ENCODE measurements around the gene LRRD1. TPM values are rescaled to one million over a fixed set of nuclear protein-coding genes. Genes with fewer than 3 reads are reported as not detected.
"Not testable (repeated sequence)": the region's sequence is repeated elsewhere in the genome, so short reads cannot be mapped to it uniquely, and the experiment has no call there.

The LRRD1 gene
- total RNA-seq, 1 donor from 2014 or later = 0.15 TPM

DNA sequence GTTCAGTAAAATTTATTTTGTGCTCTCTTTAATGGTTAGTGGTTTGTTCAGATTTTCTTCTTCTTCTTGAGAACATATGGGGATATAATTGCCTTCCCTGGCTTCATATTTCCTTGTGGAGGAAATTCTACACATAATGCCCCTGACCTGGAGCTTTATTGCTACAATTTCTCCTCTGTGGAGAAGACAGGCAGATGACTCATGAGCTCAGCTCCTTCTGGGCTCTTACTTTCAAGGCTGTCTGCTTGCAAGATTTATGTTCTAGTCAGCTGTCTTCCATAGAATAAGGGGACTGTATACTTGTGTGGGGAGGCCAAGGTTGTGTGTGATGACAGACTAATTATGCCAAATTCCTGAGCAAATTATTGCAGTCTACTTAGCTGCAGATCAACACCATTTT is 1.6 kb downstream of the LRRD1 start:
- DNase-seq = no peak
- H3K27ac Mint-ChIP-seq (ENCODE audit: unreplicated experiment) = no peak overlapping the region
- no peaks in the 10 kb centered on the region for H3K36me3 Mint-ChIP-seq (ENCODE audit: unreplicated experiment)
- H3K27me3 Mint-ChIP-seq (ENCODE audit: unreplicated experiment) = no peaks in the 10 kb centered on the region
- no peaks in the 10 kb centered on the region for H3K4me1 Mint-ChIP-seq (ENCODE audit: low read depth, unreplicated experiment)
- no peak for TF ChIP-seq CTCF (IDR thresholded peaks at IDR 0.05; ENCODE audit: partially characterized antibody, unreplicated experiment)
- H3K4me3 Mint-ChIP-seq (ENCODE audit: unreplicated experiment) = no peak overlapping the region
- H3K9me3 Mint-ChIP-seq (ENCODE audit: unreplicated experiment) = peaks cover 2% of the 10 kb centered on the region

- H3K4me3 Mint-ChIP-seq (ENCODE audit: unreplicated experiment) = not testable (repeated sequence)
These were observed 9.4 kb downstream of the LRRD1 start for GRCh38 chr7:92169529-92169928.

DNA sequence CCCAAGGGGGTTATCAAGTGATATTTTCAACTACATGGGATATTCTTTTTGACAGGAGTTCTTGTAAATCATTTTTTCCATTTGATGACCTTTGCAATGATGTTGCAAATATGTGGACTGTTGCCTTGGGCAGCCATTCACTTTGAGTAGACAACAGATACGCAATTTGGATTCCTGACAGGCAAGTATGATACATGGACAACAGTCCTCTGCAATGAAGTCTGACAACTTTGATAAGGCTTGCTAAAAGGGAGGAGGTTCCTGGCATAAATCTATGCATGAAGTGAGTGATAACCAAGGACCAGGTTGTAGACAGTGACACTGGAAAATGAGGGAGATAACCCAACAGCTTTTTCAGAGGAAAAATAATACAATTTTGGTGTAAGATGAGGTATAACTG is 17.7 kb downstream of the LRRD1 start:
- H3K27ac Mint-ChIP-seq (ENCODE audit: unreplicated experiment) = no peak overlapping the region
- H3K4me1 Mint-ChIP-seq (ENCODE audit: low read depth, unreplicated experiment) = peaks cover 2% of the 10 kb centered on the region
- H3K27me3 Mint-ChIP-seq (ENCODE audit: unreplicated experiment) = no peaks in the 10 kb centered on the region
- no peak for TF ChIP-seq CTCF (IDR thresholded peaks at IDR 0.05; ENCODE audit: partially characterized antibody, unreplicated experiment)
- H3K36me3 Mint-ChIP-seq (ENCODE audit: unreplicated experiment) = no peaks in the 10 kb centered on the region
- no peaks in the 10 kb centered on the region for H3K9me3 Mint-ChIP-seq (ENCODE audit: unreplicated experiment)
- no peak for DNase-seq
- H3K4me3 Mint-ChIP-seq (ENCODE audit: unreplicated experiment) = no peak overlapping the region

More at GRCh38 chr7:92169529-92169928, 9.4 kb downstream of the LRRD1 start:
- not testable (repeated sequence) for H3K27me3 Mint-ChIP-seq (ENCODE audit: unreplicated experiment); H3K27ac Mint-ChIP-seq (ENCODE audit: unreplicated experiment); DNase-seq; H3K4me1 Mint-ChIP-seq (ENCODE audit: low read depth, unreplicated experiment); H3K9me3 Mint-ChIP-seq (ENCODE audit: unreplicated experiment)
- peaks cover 11% of the 10 kb centered on the region for H3K36me3 Mint-ChIP-seq (ENCODE audit: unreplicated experiment)

DNA sequence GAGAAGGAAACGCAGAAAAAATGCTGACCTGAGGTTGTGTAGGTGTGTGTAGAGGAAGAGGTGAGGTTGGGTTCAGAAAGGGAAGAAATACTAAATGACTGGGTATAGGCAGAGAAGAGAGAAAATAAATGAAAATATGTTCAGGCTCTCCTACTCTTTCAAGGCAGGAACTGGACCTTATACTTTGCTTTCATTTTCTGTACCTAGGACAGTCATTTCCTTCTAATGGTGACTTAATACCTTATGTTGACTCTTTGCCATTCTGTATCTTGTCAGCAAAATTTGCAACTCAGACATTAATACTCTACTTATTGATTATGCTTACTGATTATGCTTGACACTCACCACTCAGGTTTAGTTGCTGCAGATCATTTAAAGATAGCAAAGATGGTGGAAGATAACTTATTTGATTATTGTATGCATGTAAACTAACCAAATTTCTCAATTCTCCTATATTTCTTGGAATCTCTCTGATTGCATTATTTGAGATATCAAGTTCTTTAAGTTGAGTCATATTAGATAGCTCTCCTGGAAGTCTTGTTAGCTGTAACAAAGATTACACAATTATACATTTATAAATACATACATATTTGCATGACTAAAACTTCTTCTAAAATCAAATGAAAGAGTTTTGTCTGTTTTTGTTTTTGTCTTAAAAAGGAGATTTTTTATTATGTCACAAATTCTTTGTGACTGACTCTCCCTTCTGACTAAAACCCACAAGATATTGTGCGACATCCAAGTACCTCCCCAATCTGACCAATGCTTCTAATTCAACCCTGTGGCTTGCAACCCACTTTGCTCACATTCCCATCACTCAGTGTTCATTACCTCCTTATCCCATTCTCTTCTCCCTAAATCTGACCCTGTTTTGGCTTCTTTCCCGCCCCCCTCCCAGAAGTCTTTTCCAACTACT is 20.0 kb downstream of the LRRD1 start:
- Mint-ChIP-seq H3K27ac (ENCODE audit: unreplicated experiment) (no peak overlapping the region), H3K4me3 (ENCODE audit: unreplicated experiment) (no peak overlapping the region), H3K4me1 (ENCODE audit: low read depth, unreplicated experiment) (peaks cover 2% of the 10 kb centered on the region), H3K27me3 (ENCODE audit: unreplicated experiment) (no peaks in the 10 kb centered on the region), H3K36me3 (ENCODE audit: unreplicated experiment) (no peaks in the 10 kb centered on the region), H3K9me3 (ENCODE audit: unreplicated experiment) (no peaks in the 10 kb centered on the region)
- no peak for TF ChIP-seq CTCF (IDR thresholded peaks at IDR 0.05; ENCODE audit: partially characterized antibody, unreplicated experiment)
- DNase-seq = no peak

GRCh38 chr7:92156990-92157389 is 22.0 kb downstream of the LRRD1 start:
- Mint-ChIP-seq H3K9me3 (ENCODE audit: unreplicated experiment) (no peaks in the 10 kb centered on the region), H3K4me1 (ENCODE audit: low read depth, unreplicated experiment) (peaks cover 2% of the 10 kb centered on the region), H3K36me3 (ENCODE audit: unreplicated experiment) (no peaks in the 10 kb centered on the region), H3K27ac (ENCODE audit: unreplicated experiment) (no peak overlapping the region), H3K27me3 (ENCODE audit: unreplicated experiment) (no peaks in the 10 kb centered on the region), H3K4me3 (ENCODE audit: unreplicated experiment) (no peak overlapping the region)
- no peak for DNase-seq
- TF ChIP-seq CTCF (IDR thresholded peaks at IDR 0.05; ENCODE audit: partially characterized antibody, unreplicated experiment) = no peak

All from glutamatergic neuron (in vitro differentiated cells).